COR-L47 (cell line): ENCODE data around the gene DCAF11.
"Not testable (repeated sequence)": the region's sequence is repeated elsewhere in the genome, so short reads cannot be mapped to it uniquely, and the experiment has no call there.

Source experiments
- DNase-seq: peaks from one replicate; lab custom pipeline; 2025; lab: John Stamatoyannopoulos, UW

The DCAF11 gene

GRCh38 chr14:24096545-24097181, 17.9 kb upstream of the DCAF11 start:
- no peak for DNase-seq

GRCh38 chr14:24098229-24098926, 16.2 kb upstream of the DCAF11 start:
- DNase-seq, result no peak

- DNase-seq, result peak; percentile 37
Observed at GRCh38 chr14:24098927-24099813, 15.4 kb upstream of the DCAF11 start.

GRCh38 chr14:24100197-24100981, 14.2 kb upstream of the DCAF11 start:
- no peak for DNase-seq

- DNase-seq, result no peak
Observed at GRCh38 chr14:24100982-24101494, 13.5 kb upstream of the DCAF11 start.

GRCh38 chr14:24102357-24103048, 12.1 kb upstream of the DCAF11 start:
- DNase-seq, result no peak

- DNase-seq, result no peak
Observed at GRCh38 chr14:24103451-24103850, 11.1 kb upstream of the DCAF11 start.

- not testable (repeated sequence) for DNase-seq
Observed at GRCh38 chr14:24105609-24106239, 8.9 kb upstream of the DCAF11 start.

GRCh38 chr14:24106672-24107271, 7.8 kb upstream of the DCAF11 start:
- DNase-seq, result no peak

- no peak for DNase-seq
Observed at GRCh38 chr14:24108336-24108874, 6.2 kb upstream of the DCAF11 start.

GRCh38 chr14:24110060-24110459, 4.5 kb upstream of the DCAF11 start:
- no peak for DNase-seq

- no peak for DNase-seq
Observed at GRCh38 chr14:24110523-24110922, 4.1 kb upstream of the DCAF11 start.

- DNase-seq, result no peak
Observed at GRCh38 chr14:24113379-24113800, 1.2 kb upstream of the DCAF11 start.

GRCh38 chr14:24113801-24114531, 611 bp upstream of the DCAF11 start:
- peak; percentile 78 for DNase-seq

GRCh38 chr14:24115422-24116127, 998 bp downstream of the DCAF11 start:
- DNase-seq, result no peak

GRCh38 chr14:24116128-24116814, 1.7 kb downstream of the DCAF11 start:
- no peak for DNase-seq

GRCh38 chr14:24117179-24117578, 2.6 kb downstream of the DCAF11 start:
- DNase-seq, result no peak

GRCh38 chr14:24119691-24120090, 5.1 kb downstream of the DCAF11 start:
- DNase-seq, result no peak
